Measurements from ENCODE around the gene BPIFB2. TPM values are rescaled to one million over a fixed set of nuclear protein-coding genes. Genes with fewer than 3 reads are reported as not detected.

BPIFB2 gene
- polyA plus RNA-seq, 1 donor from 2014 or later, result not detected

DNA sequence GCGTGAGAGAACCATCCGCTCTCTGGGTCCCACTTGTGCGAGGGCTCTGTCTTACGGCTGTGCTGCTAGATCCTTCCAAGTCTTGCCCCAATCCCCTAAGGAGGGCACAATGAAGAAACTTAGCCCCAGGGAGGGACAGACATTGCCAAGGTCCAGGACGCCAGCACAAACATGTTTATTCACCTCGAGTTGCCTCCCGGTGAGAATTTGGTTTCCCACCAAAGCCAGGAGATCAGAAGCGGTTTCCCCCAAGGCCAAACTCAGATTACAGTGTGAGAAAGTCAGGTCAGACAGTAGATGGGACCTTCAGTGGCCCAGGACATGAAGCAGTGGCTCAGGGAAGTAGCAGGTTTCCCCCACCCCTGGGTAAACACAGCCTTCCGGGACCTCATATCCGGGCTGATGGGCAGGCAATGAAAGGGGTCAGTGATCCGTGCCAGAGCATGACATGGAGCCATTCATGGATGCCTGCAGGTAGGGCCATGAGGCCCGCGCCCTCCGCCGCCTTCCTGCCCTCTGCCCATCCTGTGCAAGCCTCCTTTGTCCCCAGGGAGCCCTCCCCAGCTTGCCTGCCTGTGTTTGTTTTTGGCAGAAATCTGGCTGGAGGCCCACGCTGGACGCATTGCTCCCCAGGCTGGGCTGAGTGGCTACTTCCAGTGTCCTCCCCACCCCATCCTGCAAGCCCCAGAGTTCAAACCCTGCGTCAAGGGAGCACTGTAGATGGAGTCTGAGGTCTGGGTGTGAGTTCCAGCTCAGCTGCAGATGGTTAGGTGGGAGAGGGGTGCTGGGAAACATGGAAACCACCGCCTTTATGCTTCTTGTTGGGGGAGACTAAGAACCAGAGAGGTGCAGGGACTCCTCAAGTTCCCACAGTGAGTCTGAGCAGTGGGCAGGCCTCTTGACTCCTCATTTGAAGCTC is 2.0 kb downstream of the BPIFB2 start:
- H3K9me3 ChIP-seq (ENCODE audit: low read length), result peaks cover 3% of the 10 kb centered on the region

DNA sequence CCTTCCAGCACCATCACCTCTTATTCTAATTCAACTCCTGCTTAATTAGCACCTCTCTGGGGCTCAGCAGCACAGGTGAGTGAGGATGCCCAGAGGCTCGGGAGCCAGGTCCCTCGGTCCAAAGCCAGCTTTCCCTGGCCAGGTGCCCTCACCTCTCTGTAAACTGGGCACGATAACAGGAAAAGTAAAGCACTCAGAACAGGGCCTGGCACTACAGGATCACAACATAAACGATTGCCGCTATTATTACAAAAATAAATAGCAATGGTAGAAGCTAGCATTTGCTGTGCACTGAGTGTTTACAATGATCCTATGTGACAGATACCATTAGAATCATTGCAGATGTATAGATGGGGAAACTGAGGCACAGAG is 2.6 kb downstream of the BPIFB2 start:
- Histone ChIP-seq H2AFZ (ENCODE audit: low read depth, low read length) (no peak overlapping the region), H3K36me3 (ENCODE audit: insufficient read depth, low read length) (no peaks in the 10 kb centered on the region), H4K20me1 (ENCODE audit: insufficient read depth) (no peaks in the 10 kb centered on the region), H3K27ac (ENCODE audit: low read length) (no peak overlapping the region), H3K27me3 (ENCODE audit: insufficient read depth, low read depth, low read length) (no peaks in the 10 kb centered on the region), H3K4me2 (ENCODE audit: low read length) (no peak overlapping the region), H3K9me3 (ENCODE audit: low read length) (peaks cover 3% of the 10 kb centered on the region), H3K9me2 (ENCODE audit: insufficient read depth, low read length) (no peaks in the 10 kb centered on the region), H3K9ac (ENCODE audit: low read length) (no peak overlapping the region), H3K4me3 (ENCODE audit: low read length) (no peak overlapping the region), H3F3A (ENCODE audit: insufficient read depth, low read length, poor library complexity, severe bottlenecking) (no peaks in the 10 kb centered on the region), H3K79me2 (replicated peaks; ENCODE audit: insufficient read depth, low read length) (no peaks in the 10 kb centered on the region)
- no peak for TF ChIP-seq EZH2 (IDR thresholded peaks at IDR 0.05; ENCODE audit: borderline replicate concordance, insufficient read depth, low read length, poor library complexity, severe bottlenecking)
- TF ChIP-seq SMC3 (conservative IDR thresholded peaks at IDR 0.05; ENCODE audit: poor library complexity), result no peak
- TF ChIP-seq, protein P1, sequence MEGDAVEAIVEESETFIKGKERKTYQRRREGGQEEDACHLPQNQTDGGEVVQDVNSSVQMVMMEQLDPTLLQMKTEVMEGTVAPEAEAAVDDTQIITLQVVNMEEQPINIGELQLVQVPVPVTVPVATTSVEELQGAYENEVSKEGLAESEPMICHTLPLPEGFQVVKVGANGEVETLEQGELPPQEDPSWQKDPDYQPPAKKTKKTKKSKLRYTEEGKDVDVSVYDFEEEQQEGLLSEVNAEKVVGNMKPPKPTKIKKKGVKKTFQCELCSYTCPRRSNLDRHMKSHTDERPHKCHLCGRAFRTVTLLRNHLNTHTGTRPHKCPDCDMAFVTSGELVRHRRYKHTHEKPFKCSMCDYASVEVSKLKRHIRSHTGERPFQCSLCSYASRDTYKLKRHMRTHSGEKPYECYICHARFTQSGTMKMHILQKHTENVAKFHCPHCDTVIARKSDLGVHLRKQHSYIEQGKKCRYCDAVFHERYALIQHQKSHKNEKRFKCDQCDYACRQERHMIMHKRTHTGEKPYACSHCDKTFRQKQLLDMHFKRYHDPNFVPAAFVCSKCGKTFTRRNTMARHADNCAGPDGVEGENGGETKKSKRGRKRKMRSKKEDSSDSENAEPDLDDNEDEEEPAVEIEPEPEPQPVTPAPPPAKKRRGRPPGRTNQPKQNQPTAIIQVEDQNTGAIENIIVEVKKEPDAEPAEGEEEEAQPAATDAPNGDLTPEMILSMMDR (IDR thresholded peaks at IDR 0.05; ENCODE audit: poor library complexity, severe bottlenecking), result no peak
- TF ChIP-seq TAF1 (IDR thresholded peaks at IDR 0.05; ENCODE audit: low read depth), result no peak
- TF ChIP-seq, protein P2, sequence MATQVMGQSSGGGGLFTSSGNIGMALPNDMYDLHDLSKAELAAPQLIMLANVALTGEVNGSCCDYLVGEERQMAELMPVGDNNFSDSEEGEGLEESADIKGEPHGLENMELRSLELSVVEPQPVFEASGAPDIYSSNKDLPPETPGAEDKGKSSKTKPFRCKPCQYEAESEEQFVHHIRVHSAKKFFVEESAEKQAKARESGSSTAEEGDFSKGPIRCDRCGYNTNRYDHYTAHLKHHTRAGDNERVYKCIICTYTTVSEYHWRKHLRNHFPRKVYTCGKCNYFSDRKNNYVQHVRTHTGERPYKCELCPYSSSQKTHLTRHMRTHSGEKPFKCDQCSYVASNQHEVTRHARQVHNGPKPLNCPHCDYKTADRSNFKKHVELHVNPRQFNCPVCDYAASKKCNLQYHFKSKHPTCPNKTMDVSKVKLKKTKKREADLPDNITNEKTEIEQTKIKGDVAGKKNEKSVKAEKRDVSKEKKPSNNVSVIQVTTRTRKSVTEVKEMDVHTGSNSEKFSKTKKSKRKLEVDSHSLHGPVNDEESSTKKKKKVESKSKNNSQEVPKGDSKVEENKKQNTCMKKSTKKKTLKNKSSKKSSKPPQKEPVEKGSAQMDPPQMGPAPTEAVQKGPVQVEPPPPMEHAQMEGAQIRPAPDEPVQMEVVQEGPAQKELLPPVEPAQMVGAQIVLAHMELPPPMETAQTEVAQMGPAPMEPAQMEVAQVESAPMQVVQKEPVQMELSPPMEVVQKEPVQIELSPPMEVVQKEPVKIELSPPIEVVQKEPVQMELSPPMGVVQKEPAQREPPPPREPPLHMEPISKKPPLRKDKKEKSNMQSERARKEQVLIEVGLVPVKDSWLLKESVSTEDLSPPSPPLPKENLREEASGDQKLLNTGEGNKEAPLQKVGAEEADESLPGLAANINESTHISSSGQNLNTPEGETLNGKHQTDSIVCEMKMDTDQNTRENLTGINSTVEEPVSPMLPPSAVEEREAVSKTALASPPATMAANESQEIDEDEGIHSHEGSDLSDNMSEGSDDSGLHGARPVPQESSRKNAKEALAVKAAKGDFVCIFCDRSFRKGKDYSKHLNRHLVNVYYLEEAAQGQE (IDR thresholded peaks at IDR 0.05; ENCODE audit: borderline replicate concordance), result no peak
- no peak for TF ChIP-seq POLR2AphosphoS5 (IDR thresholded peaks at IDR 0.05)
- TF ChIP-seq MXI1 (conservative IDR thresholded peaks at IDR 0.05; ENCODE audit: poor library complexity, severe bottlenecking), result no peak
- TF ChIP-seq RAD21 (conservative IDR thresholded peaks at IDR 0.05), result no peak
- no peak for TF ChIP-seq EP300 (conservative IDR thresholded peaks at IDR 0.05; ENCODE audit: poor library complexity, severe bottlenecking)

More for the DNA sequence above, 2.0 kb downstream of the BPIFB2 start:
- no peak overlapping the region for H3K27ac ChIP-seq (ENCODE audit: low read length)
- no peaks in the 10 kb centered on the region for H3K9me2 ChIP-seq (ENCODE audit: insufficient read depth, low read length)
- no peaks in the 10 kb centered on the region for H3F3A ChIP-seq (ENCODE audit: insufficient read depth, low read length, poor library complexity, severe bottlenecking)
- H2AFZ ChIP-seq (ENCODE audit: low read depth, low read length), result no peak overlapping the region
- H3K4me3 ChIP-seq (ENCODE audit: low read length), result no peak overlapping the region
- H3K36me3 ChIP-seq (ENCODE audit: insufficient read depth, low read length), result no peaks in the 10 kb centered on the region
- no peak overlapping the region for H3K4me2 ChIP-seq (ENCODE audit: low read length)
- no peaks in the 10 kb centered on the region for H4K20me1 ChIP-seq (ENCODE audit: insufficient read depth)
- no peak overlapping the region for H3K9ac ChIP-seq (ENCODE audit: low read length)
- TF ChIP-seq SMC3 (conservative IDR thresholded peaks at IDR 0.05; ENCODE audit: poor library complexity) (no peak), MXI1 (conservative IDR thresholded peaks at IDR 0.05; ENCODE audit: poor library complexity, severe bottlenecking) (no peak), EP300 (conservative IDR thresholded peaks at IDR 0.05; ENCODE audit: poor library complexity, severe bottlenecking) (no peak), TAF1 (IDR thresholded peaks at IDR 0.05; ENCODE audit: low read depth) (no peak), EZH2 (IDR thresholded peaks at IDR 0.05; ENCODE audit: borderline replicate concordance, insufficient read depth, low read length, poor library complexity, severe bottlenecking) (no peak), RAD21 (conservative IDR thresholded peaks at IDR 0.05) (no peak), POLR2AphosphoS5 (IDR thresholded peaks at IDR 0.05) (no peak)
- TF ChIP-seq, protein P1 (IDR thresholded peaks at IDR 0.05; ENCODE audit: poor library complexity, severe bottlenecking), result no peak
- TF ChIP-seq, protein P2 (IDR thresholded peaks at IDR 0.05; ENCODE audit: borderline replicate concordance), result no peak
- H3K79me2 ChIP-seq (replicated peaks; ENCODE audit: insufficient read depth, low read length), result no peaks in the 10 kb centered on the region
- H3K27me3 ChIP-seq (ENCODE audit: insufficient read depth, low read depth, low read length), result no peaks in the 10 kb centered on the region

Measured in neural cell (in vitro differentiated cells).